ENCODE results near the gene ROR1. TPM values are rescaled to one million over a fixed set of nuclear protein-coding genes. Genes with fewer than 3 reads are reported as not detected.

The ROR1 gene
- total RNA-seq, 1 experiment from 2014 or later = 33.8 TPM

DNA sequence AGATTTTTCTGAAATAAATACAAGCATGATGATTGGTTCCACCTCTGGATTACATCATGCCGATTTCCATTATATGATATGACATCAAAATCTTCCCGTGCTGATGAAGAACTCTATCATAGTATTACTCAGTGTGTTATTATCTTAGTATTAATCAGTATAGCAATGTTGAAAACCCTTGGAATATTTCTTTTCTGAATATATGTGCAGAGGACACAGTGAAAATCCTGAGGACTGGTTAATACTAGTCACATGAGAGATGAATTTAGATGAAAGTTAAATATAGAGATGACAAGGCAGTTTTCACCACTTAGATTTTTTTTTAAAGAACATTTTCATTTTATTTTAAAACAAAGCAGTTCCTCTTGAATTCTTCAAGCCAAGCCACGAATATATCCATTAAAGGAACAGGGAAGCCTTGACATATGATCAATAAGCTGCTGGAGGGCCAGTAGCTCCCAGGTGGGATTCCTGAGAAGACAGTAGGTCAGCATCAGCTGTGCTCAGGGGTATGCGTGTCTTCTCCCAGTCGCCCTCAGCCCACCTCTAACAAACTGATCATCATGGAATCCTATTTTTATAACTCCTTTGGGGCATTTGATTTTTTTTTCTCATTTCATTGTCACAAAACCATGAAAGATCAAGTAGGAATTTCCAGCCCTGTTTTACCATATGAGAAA, 373.4 kb downstream of the ROR1 start:
- TF ChIP-seq, protein P1, sequence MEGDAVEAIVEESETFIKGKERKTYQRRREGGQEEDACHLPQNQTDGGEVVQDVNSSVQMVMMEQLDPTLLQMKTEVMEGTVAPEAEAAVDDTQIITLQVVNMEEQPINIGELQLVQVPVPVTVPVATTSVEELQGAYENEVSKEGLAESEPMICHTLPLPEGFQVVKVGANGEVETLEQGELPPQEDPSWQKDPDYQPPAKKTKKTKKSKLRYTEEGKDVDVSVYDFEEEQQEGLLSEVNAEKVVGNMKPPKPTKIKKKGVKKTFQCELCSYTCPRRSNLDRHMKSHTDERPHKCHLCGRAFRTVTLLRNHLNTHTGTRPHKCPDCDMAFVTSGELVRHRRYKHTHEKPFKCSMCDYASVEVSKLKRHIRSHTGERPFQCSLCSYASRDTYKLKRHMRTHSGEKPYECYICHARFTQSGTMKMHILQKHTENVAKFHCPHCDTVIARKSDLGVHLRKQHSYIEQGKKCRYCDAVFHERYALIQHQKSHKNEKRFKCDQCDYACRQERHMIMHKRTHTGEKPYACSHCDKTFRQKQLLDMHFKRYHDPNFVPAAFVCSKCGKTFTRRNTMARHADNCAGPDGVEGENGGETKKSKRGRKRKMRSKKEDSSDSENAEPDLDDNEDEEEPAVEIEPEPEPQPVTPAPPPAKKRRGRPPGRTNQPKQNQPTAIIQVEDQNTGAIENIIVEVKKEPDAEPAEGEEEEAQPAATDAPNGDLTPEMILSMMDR (IDR thresholded peaks at IDR 0.05; ENCODE audit: unreplicated experiment) = no peak
- DNase-seq = no peak
- Mint-ChIP-seq H3K27ac (ENCODE audit: unreplicated experiment) (no peak overlapping the region), H3K4me1 (ENCODE audit: low read depth, unreplicated experiment) (no peaks in the 10 kb centered on the region), H3K4me3 (ENCODE audit: low read depth, unreplicated experiment) (no peak overlapping the region), H3K36me3 (ENCODE audit: insufficient read depth, unreplicated experiment) (no peaks in the 10 kb centered on the region), H3K27me3 (ENCODE audit: unreplicated experiment) (no peaks in the 10 kb centered on the region), H3K9me3 (ENCODE audit: low read depth, unreplicated experiment) (no peaks in the 10 kb centered on the region)
- intact Hi-C loops (cut with micrococcal nuclease; ENCODE audit: unreplicated experiment) = no loop called here
- no TSS peak for BruUV-seq (replicated peaks)
- CTCF ChIA-PET = no interaction called here

DNA sequence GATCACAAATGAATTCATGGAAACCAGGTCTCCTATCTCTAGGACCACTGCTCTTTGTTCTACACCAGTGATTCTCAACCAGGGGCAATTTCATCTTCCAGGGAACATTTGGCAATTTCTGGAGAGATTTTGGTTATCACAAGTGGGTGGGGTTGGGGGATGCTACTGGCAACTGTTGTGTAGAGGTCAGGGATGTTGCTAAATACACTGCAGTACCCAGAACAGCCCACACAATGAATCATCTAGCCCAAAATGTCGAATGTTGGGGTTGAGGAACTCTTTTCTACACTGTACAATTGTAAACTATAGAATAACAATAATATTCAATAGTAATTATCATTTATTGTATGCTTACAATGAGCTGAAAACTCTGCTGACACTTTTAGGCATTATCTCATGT, 373.9 kb downstream of the ROR1 start:
- no peaks in the 10 kb centered on the region for H3K9me3 Mint-ChIP-seq (ENCODE audit: low read depth, unreplicated experiment)
- CTCF ChIA-PET = no interaction called here
- TF ChIP-seq, protein P1 (IDR thresholded peaks at IDR 0.05; ENCODE audit: unreplicated experiment) = no peak
- no peak overlapping the region for H3K4me3 Mint-ChIP-seq (ENCODE audit: low read depth, unreplicated experiment)
- no TSS peak for BruUV-seq (replicated peaks)
- H3K27ac Mint-ChIP-seq (ENCODE audit: unreplicated experiment) = no peak overlapping the region
- intact Hi-C loops (cut with micrococcal nuclease; ENCODE audit: unreplicated experiment) = no loop called here
- no peak for DNase-seq
- H3K36me3 Mint-ChIP-seq (ENCODE audit: insufficient read depth, unreplicated experiment) = no peaks in the 10 kb centered on the region
- no peaks in the 10 kb centered on the region for H3K27me3 Mint-ChIP-seq (ENCODE audit: unreplicated experiment)
- H3K4me1 Mint-ChIP-seq (ENCODE audit: low read depth, unreplicated experiment) = no peaks in the 10 kb centered on the region

DNA sequence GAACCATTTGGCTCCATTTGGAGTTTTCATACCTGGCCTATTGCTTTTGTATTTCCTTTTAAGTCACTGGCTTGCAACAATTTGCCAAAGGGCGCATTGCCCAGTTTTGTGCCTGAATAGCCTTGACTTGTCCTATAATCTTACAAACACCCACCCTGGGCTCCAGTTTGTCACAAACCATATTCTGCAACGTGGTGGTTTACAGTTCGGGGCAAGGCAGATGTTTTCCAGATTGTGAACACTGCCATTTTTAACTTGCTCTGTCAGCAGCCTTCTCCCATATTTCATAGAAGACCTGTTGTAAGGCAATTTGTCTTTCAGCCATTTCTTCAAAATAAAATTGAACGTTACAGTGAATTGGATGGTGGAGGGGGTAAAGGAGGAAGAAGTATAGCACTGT, 376.4 kb downstream of the ROR1 start:
- H3K4me1 Mint-ChIP-seq (ENCODE audit: low read depth, unreplicated experiment) = no peaks in the 10 kb centered on the region
- intact Hi-C loops (cut with micrococcal nuclease; ENCODE audit: unreplicated experiment) = no loop called here
- DNase-seq = no peak
- no peak overlapping the region for H3K4me3 Mint-ChIP-seq (ENCODE audit: low read depth, unreplicated experiment)
- no peaks in the 10 kb centered on the region for H3K9me3 Mint-ChIP-seq (ENCODE audit: low read depth, unreplicated experiment)
- TF ChIP-seq, protein P1 (IDR thresholded peaks at IDR 0.05; ENCODE audit: unreplicated experiment) = no peak
- H3K27ac Mint-ChIP-seq (ENCODE audit: unreplicated experiment) = no peak overlapping the region
- H3K36me3 Mint-ChIP-seq (ENCODE audit: insufficient read depth, unreplicated experiment) = no peaks in the 10 kb centered on the region
- no TSS peak for BruUV-seq (replicated peaks)
- H3K27me3 Mint-ChIP-seq (ENCODE audit: unreplicated experiment) = no peaks in the 10 kb centered on the region
- CTCF ChIA-PET = interaction anchor here (0.5 kb wide), 1 partner anchor 458 kb away, joined by 4 read pairs; no protein-coding TSS in a partner anchor

DNA sequence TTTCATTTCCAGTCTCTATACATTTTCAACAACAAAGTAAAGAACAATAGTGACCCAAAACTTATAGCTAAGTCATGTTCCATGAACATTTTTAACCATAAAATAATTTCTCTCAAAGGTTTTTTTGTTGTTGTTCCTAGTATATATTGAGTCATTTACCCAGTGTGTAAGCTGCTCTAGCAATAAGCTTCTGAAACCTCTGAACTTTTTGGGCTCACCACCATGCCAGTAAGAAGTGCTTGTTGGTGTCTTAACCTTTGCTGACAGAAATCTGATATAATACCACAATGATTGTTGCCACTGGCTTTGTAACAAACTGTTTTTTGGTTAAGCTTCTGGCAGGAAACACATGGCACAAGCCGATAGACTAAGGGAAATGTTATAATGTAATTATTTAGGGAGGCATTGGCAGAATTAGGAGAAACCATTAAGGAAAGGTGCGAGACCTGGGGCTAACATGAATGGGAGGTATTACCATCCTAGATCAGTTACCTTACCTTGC, 377.0 kb downstream of the ROR1 start:
- intact Hi-C loops (cut with micrococcal nuclease; ENCODE audit: unreplicated experiment) = no loop called here
- Mint-ChIP-seq H3K9me3 (ENCODE audit: low read depth, unreplicated experiment) (no peaks in the 10 kb centered on the region), H3K4me1 (ENCODE audit: low read depth, unreplicated experiment) (no peaks in the 10 kb centered on the region), H3K36me3 (ENCODE audit: insufficient read depth, unreplicated experiment) (no peaks in the 10 kb centered on the region), H3K27ac (ENCODE audit: unreplicated experiment) (no peak overlapping the region), H3K27me3 (ENCODE audit: unreplicated experiment) (no peaks in the 10 kb centered on the region), H3K4me3 (ENCODE audit: low read depth, unreplicated experiment) (no peak overlapping the region)
- CTCF ChIA-PET = interaction anchor here (0.5 kb wide), 1 partner anchor 459 kb away, joined by 4 read pairs; no protein-coding TSS in a partner anchor
- DNase-seq = no peak
- TF ChIP-seq, protein P1 (IDR thresholded peaks at IDR 0.05; ENCODE audit: unreplicated experiment) = no peak
- BruUV-seq (replicated peaks) = no TSS peak

All from Calu3 (cell line).